ENCODE measurements around the gene CENPX. TPM values are rescaled to one million over a fixed set of nuclear protein-coding genes. Genes with fewer than 3 reads are reported as not detected.
A peak's percentile ranks its signal among the peaks of the same experiment; 100 is the strongest.

CENPX gene
- total RNA-seq, 2 donors from 2014 or later, result 16.5 to 24.4 TPM

DNA sequence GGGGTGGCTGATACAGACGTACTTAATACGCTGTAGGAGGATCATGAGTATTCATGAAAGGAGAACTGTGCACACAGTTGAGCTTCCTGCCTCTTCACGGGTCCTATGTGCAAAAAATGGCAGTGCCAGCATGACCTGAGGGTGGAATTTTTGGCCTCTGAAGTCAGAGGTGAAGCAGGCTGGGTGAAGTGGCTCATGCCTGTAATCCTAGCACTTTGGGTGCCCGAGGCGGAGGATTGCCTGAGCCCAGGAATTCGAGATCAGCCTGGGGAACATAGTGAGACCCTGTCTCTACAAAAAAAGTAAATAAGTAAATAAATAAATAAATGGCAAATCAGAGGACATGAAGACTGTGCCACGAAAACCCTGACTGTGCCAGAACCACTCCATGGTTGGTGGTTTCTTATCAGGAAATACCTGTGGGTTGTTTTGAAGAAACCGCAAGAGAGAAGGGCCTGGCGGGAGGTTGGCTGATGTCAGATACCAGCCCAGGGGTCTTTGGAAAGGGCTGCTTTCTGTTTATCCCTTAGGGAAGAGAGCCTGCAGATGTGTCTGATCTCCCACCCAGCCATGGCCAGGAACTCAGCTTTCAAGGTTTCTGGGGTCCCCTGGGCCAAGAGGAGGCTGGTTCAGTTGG, 41.9 kb downstream of the CENPX start:
- no peak for TF ChIP-seq POLR2A (IDR thresholded peaks at IDR 0.05)
- TF ChIP-seq, protein P1, sequence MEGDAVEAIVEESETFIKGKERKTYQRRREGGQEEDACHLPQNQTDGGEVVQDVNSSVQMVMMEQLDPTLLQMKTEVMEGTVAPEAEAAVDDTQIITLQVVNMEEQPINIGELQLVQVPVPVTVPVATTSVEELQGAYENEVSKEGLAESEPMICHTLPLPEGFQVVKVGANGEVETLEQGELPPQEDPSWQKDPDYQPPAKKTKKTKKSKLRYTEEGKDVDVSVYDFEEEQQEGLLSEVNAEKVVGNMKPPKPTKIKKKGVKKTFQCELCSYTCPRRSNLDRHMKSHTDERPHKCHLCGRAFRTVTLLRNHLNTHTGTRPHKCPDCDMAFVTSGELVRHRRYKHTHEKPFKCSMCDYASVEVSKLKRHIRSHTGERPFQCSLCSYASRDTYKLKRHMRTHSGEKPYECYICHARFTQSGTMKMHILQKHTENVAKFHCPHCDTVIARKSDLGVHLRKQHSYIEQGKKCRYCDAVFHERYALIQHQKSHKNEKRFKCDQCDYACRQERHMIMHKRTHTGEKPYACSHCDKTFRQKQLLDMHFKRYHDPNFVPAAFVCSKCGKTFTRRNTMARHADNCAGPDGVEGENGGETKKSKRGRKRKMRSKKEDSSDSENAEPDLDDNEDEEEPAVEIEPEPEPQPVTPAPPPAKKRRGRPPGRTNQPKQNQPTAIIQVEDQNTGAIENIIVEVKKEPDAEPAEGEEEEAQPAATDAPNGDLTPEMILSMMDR (IDR thresholded peaks at IDR 0.05), result no peak
- Histone ChIP-seq H3K4me1 (peaks cover 20% of the 10 kb centered on the region), H3K27me3 (no peaks in the 10 kb centered on the region), H3K27ac (no peak overlapping the region), H3K36me3 (replicated peaks in 1 of 2; ENCODE audit: insufficient read depth in 1 of 2, low read depth in 2 of 2) (peaks cover 0 to 5% of the 10 kb centered on the region in 2 donors), H3K4me3 (no peak overlapping the region), H3K9me3 (no peaks in the 10 kb centered on the region)
- WGBS, 2 donors, result 79 to 87% methylated on average over 9 of the region's 9 CpGs
- DNase-seq (no peak), ATAC-seq (no peak)
- intact Hi-C loops (cut with DNase I), result no loop called here

DNA sequence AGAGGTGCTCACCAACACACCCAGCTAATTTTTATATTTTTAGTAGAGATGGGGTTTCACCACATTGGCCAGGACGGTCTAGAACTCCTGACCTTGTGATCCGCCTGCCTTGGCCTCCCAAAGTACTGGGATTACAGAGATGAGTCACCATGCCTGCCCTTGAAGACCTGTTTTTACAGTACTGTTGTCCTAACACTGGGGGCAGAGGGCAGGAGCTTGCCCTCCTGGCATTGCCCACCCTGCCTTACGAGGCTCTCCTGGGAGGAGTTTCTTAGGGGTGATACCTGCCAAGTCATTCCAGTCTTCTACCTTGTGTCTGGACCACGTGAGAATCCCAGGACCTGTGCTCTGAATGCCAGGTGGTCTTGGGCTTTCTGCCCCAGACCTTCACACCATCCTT, 42.6 kb downstream of the CENPX start:
- H3K27me3 ChIP-seq, result no peaks in the 10 kb centered on the region
- no peak overlapping the region for H3K27ac ChIP-seq
- intact Hi-C loops (cut with DNase I), result no loop called here
- DNase-seq (no peak), ATAC-seq (no peak)
- TF ChIP-seq, protein P1 (IDR thresholded peaks at IDR 0.05), result no peak
- no peak for TF ChIP-seq POLR2A (IDR thresholded peaks at IDR 0.05)
- WGBS, 2 donors, result 80 to 95% methylated on average over 3 to 4 of the region's 4 CpGs
- H3K4me3 ChIP-seq, result no peak overlapping the region
- peaks cover 20% of the 10 kb centered on the region for H3K4me1 ChIP-seq
- no peaks in the 10 kb centered on the region for H3K9me3 ChIP-seq
- H3K36me3 ChIP-seq (replicated peaks in 1 of 2; ENCODE audit: insufficient read depth in 1 of 2, low read depth in 2 of 2), result peaks cover 0 to 2% of the 10 kb centered on the region in 2 donors

DNA sequence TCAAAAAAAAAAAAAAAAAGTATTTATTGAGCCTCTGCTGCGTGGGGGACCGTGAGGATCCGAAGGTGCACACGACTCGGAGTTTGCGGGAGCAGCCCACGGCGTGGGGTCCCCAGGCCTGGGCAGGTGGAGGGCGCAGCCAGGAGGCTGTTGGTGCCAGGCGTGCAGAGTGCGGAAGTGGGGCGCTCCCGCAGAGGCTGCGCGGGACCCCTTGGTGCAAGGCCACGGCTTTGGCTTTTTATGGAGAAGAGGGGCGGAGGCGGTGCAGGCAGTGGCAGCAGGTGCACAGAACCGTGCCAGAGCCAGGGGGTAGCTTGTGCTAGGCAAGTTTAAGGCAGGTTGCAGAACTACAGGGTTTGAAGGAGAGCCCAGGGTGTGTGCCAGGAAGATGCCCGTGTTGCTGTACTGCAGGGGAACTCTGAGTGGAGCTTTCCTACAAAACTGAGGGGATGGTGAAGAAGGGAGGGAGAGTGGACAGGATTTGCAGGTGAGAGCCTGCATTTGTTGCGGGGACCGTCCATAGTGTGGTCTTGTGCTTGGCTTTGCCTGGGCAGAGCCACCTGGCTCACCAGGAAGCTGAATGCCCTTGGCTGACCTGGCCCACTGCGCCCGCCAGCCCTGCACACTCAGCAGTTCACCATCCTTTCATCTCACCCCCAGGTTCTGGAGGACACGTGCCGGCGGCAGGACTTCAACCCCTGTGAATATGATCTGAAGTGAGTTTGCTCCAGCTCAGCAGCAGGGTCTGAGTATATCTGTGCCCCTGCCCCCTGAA, 44.0 kb downstream of the CENPX start:
- H3K4me1 ChIP-seq, result peaks cover 20% of the 10 kb centered on the region
- DNase-seq, result no peak
- 81 to 82% methylated on average over 27 of the region's 27 CpGs for whole genome bisulfite sequencing, 2 donors
- no peak overlapping the region for H3K4me3 ChIP-seq
- no peaks in the 10 kb centered on the region for H3K27me3 ChIP-seq
- H3K36me3 ChIP-seq (replicated peaks in 1 of 2; ENCODE audit: insufficient read depth in 1 of 2, low read depth in 2 of 2), result no peaks in the 10 kb centered on the region
- H3K9me3 ChIP-seq, result no peaks in the 10 kb centered on the region
- ATAC-seq, result no peak
- intact Hi-C loops (cut with DNase I), result no loop called here
- no peak overlapping the region for H3K27ac ChIP-seq
- no peak for TF ChIP-seq POLR2A (IDR thresholded peaks at IDR 0.05)
- TF ChIP-seq, protein P1 (IDR thresholded peaks at IDR 0.05), result no peak

DNA sequence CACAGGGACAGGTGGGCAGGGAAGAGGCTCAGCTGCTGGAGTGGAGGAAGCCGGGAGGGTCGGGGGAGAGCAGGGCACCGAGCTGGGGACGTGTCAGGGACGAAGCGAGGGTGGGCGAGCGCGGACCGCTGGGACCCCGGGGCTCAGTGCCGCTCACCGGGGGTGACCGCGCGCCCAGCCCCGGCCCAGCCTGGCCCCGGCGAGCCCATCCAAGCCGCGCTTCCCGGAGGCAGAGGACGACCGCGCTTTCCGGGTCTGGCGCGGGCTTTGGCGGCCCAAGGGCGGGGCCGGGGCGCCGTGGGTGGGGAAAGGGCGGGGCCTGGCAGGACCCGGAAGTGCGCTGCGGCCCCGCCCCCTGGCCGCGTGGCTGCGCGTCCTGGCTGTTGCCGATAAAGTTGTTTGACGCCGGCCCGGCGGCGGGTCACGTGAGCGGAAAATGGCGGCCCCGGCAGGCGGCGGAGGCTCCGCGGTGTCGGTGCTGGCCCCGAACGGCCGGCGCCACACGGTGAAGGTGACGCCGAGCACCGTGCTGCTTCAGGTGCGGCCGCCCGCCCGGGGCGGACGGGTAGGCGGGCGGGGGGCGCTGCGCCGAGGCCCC, 45.4 kb downstream of the CENPX start, which contains the start of gene ASPSCR1:
TSS of gene ASPSCR1 (plus strand) at position 419 of the 598 bp plus-strand sequence. CDS start at position 437, 18 bp downstream.
- H3K9me3 ChIP-seq, result no peaks in the 10 kb centered on the region
- peaks cover 20% of the 10 kb centered on the region for H3K4me1 ChIP-seq
- ATAC-seq, result peak; percentile 94
- WGBS, 2 donors, result 0% methylated on average over 3 to 73 of the region's 76 CpGs
- TF ChIP-seq, protein P1 (IDR thresholded peaks at IDR 0.05), result peak in 1 of 7 experiments; percentile 17
- peak; percentile 79 to 89 (median 83) for TF ChIP-seq POLR2A (IDR thresholded peaks at IDR 0.05)
- H3K27me3 ChIP-seq, result no peaks in the 10 kb centered on the region
- peak within 1 kb of the TSS; percentile 88 to 94 (median 92) for H3K27ac ChIP-seq
- peak within 1 kb of the TSS; percentile 70 for H3K4me3 ChIP-seq
- peak; percentile 92 to 95 (median 94) for DNase-seq
- H3K36me3 ChIP-seq (replicated peaks in 1 of 2; ENCODE audit: insufficient read depth in 1 of 2, low read depth in 2 of 2), result no peaks in the 10 kb centered on the region
- intact Hi-C loops (cut with DNase I), result no loop called here

Measured in body of pancreas (tissue), 4 donors.